ENCODE data around the gene NR4A1.

DNA sequence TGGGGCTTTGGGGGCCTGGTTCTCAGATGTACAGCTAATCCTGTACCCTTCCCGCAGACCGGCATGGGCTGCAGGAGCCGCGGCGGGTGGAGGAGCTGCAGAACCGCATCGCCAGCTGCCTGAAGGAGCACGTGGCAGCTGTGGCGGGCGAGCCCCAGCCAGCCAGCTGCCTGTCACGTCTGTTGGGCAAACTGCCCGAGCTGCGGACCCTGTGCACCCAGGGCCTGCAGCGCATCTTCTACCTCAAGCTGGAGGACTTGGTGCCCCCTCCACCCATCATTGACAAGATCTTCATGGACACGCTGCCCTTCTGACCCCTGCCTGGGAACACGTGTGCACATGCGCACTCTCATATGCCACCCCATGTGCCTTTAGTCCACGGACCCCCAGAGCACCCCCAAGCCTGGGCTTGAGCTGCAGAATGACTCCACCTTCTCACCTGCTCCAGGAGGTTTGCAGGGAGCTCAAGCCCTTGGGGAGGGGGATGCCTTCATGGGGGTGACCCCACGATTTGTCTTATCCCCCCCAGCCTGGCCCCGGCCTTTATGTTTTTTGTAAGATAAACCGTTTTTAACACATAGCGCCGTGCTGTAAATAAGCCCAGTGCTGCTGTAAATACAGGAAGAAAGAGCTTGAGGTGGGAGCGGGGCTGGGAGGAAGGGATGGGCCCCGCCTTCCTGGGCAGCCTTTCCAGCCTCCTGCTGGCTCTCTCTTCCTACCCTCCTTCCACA is 7.6 kb downstream of the NR4A1 start:
- TF ChIP-seq, protein P1, sequence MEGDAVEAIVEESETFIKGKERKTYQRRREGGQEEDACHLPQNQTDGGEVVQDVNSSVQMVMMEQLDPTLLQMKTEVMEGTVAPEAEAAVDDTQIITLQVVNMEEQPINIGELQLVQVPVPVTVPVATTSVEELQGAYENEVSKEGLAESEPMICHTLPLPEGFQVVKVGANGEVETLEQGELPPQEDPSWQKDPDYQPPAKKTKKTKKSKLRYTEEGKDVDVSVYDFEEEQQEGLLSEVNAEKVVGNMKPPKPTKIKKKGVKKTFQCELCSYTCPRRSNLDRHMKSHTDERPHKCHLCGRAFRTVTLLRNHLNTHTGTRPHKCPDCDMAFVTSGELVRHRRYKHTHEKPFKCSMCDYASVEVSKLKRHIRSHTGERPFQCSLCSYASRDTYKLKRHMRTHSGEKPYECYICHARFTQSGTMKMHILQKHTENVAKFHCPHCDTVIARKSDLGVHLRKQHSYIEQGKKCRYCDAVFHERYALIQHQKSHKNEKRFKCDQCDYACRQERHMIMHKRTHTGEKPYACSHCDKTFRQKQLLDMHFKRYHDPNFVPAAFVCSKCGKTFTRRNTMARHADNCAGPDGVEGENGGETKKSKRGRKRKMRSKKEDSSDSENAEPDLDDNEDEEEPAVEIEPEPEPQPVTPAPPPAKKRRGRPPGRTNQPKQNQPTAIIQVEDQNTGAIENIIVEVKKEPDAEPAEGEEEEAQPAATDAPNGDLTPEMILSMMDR (conservative IDR thresholded peaks at IDR 0.05; ENCODE audit: low read depth, low read length): no peak
- no peak for TF ChIP-seq EZH2 (IDR thresholded peaks at IDR 0.05; ENCODE audit: borderline replicate concordance, low read depth, low read length, poor library complexity, severe bottlenecking)

Data from A673 (cell line).